Measurements from ENCODE around the gene SDK1.
"Not testable (repeated sequence)": the region's sequence is repeated elsewhere in the genome, so short reads cannot be mapped to it uniquely, and the experiment has no call there.

The SDK1 gene

DNA sequence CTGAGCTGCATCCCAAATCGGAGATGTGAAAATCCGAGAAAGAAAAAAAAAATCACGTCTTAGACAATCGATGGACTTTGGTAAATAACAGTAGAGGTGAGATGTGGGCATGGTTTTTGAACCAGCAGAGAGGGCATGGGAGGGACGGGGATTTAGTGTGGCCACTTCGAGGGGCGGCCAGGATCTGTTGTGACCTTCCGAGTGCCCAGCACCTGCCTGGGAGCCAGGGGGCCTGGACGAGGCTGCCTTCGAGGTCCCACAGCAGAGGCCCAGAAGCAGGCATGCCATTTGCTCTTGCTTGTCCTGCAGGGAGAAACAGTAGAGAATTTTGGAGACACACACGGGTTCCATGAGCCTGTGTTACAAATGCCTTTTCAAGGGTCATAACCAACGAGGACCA is 911.3 kb downstream of the SDK1 start:
- no peak for DNase-seq
- no peak for TF ChIP-seq POLR2A (IDR thresholded peaks at IDR 0.05; ENCODE audit: low read length)
- TF ChIP-seq GATA1 (IDR thresholded peaks at IDR 0.05; ENCODE audit: low read depth, low read length) = no peak

DNA sequence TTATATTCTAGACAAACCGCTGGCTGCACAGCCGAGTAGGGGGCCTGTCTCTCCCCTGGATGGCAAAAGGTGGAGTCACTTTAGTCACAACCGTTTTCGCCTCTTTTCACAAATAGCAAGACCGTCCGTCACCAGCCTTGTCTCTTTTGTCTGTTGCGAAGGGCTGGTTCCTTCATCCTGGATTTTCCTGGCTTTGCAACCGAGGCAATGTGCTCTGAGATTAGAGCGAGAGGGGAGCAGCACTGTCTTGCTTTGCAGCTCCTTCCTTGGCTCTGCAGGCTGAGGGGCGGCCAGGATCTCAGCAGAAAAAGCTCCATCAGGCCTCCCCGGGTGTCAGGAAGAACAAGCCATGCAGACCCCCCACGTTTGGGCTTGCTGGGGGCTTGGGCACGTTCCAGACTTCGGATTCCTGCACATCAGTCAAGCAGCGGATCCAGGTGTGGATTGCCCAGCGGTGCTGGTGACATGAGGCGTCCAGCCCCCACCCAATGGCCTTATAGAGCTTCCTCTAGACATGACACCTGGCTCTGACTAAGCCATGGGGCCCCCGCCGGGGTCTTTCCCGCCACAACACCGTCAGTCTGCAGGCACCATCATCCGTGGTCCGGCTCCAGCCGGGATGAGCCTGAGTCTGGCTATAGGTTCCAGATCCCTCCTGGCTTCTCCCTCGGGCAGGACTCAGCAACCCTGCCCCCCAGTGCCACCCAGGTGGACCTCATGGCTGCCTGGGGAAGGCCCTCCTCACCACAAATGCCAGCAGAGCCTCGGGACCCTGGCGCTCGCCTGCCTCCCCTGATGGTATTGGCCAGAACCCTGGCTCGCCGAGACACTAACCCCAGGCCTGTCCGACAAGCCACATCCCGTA is 913.5 kb downstream of the SDK1 start:
- TF ChIP-seq POLR2A (IDR thresholded peaks at IDR 0.05; ENCODE audit: low read length) (no peak), GATA1 (IDR thresholded peaks at IDR 0.05; ENCODE audit: low read depth, low read length) (no peak)
- DNase-seq = no peak

DNA sequence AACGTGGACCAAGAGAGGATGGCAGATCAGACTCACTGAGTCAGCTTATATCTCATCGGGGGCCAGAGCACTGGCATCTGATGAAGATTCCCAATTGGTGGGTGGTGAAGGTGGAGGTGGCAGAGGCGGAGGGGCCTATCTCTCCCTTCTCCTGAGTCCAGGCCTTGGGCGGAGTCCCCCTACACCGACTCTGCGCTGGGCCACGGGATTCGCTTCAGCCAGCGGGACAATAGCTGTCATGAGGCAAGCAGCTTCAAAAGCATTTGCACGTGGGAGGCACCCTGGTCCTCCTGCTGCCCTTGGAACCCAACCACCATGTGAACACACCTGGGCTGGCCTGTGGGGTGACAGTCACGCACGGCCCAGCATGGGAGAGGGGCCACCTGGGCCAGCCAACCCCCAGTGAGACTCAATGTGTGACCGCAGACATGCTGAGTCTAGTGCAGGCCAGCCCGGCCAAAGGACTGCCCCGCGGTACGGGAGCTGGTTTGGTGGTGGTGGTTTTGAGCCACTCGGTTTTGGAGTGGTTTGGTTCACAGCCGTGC is 914.2 kb downstream of the SDK1 start:
- DNase-seq = no peak
- no peak for TF ChIP-seq GATA1 (IDR thresholded peaks at IDR 0.05; ENCODE audit: low read depth, low read length)
- no peak for TF ChIP-seq POLR2A (IDR thresholded peaks at IDR 0.05; ENCODE audit: low read length)

DNA sequence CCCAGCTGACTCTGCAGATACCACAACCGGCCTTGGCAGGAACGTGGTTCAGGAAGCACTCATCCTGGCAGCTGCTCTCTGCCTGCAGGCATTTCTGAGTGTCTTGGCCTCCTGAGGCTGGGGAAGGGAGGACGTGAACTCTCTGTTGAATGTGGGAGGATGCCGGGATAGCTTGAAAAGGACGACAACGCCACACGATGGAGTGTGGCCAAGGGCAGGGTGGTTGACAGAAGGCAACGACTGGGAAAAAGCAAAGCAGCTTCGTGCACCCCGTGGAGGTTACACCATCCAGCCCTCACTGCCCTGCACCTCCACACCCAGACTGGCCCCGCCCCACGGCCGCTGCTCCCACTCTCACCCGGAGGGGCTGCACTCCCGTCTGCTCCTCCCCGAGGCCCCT is 915.0 kb downstream of the SDK1 start:
- TF ChIP-seq GATA1 (IDR thresholded peaks at IDR 0.05; ENCODE audit: low read depth, low read length) (no peak), POLR2A (IDR thresholded peaks at IDR 0.05; ENCODE audit: low read length) (no peak)
- DNase-seq = no peak

DNA sequence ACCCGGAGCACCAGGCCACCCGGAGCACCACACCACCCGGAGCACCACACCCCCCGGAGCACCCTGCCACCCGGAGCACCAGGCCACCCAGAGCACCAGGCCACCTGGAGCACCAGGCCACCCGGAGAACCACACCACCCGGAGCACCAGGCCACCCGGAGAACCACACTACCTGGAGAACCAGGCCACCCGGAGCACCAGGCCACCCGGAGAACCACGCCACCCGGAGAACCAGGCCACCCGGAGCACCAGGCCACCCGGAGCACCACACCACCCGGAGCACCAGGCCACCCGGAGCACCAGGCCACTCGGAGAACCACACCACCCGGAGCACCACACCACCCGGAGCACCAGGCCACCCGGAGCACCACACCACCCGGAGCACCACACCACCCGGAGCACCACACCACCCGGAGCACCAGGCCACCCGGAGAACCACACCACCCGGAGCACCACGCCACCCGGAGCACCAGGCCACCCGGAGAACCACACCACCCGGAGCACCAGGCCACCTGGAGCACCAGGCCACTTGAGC is 916.1 kb downstream of the SDK1 start:
- DNase-seq = not testable (repeated sequence)

DNA sequence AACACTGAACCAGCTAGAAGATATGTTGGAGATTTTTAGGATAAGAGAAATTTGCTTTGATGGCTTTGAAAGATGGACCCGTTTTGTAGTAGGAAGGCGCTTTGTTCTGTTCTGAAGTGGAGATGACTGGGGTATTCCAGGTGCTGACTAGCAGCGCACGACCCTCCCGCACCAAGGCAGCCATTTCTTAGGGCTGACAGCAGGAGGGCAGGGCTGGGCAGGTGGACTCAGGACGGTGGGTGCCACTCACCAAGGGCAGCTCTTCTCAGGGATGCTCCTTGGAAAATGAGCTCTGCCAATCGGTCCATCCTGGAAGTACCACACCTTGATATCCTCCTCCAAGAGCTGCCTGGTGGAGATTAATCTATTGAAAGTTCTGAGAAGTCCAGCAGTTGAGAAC is 917.4 kb downstream of the SDK1 start:
- DNase-seq = no peak
- TF ChIP-seq POLR2A (IDR thresholded peaks at IDR 0.05; ENCODE audit: low read length) (no peak), GATA1 (IDR thresholded peaks at IDR 0.05; ENCODE audit: low read depth, low read length) (no peak)

DNA sequence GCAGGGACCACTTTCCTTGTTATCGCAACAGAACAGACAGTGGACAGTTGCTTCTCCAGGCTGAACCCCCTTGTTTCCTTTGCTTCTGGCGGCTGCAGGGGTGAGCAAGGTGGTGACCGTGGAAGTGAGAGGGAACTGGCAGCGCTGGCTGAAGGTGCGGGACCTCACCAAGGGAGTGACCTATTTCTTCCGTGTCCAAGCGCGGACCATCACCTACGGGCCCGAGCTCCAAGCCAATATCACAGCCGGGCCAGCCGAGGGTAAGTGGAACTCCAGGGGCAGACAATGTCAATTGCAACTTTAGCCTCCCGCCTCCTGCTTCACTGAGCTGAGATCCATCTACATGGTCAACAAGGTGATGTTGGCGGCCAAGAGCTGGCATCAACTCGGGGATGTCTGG is 919.0 kb downstream of the SDK1 start:
- DNase-seq = no peak
- no peak for TF ChIP-seq POLR2A (IDR thresholded peaks at IDR 0.05; ENCODE audit: low read length)
- TF ChIP-seq GATA1 (IDR thresholded peaks at IDR 0.05; ENCODE audit: low read depth, low read length) = no peak

DNA sequence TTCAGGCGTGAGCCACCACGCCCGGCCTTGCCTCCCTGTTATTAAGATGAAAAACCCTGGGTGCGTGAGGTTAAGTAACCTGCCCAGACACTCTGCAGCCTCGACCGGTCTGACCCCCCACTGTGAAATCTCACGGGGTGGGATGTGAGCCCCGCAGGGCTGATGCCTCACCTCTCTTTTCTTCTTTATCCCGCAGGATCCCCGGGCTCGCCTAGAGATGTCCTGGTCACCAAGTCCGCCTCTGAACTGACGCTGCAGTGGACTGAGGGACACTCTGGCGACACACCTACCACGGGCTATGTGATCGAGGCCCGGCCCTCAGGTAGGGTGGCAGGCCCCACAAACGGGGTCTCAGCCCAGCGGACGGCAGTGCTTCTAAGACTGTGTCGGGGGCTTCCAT is 920.0 kb downstream of the SDK1 start:
- TF ChIP-seq POLR2A (IDR thresholded peaks at IDR 0.05; ENCODE audit: low read length) (no peak), GATA1 (IDR thresholded peaks at IDR 0.05; ENCODE audit: low read depth, low read length) (no peak)
- DNase-seq = no peak

DNA sequence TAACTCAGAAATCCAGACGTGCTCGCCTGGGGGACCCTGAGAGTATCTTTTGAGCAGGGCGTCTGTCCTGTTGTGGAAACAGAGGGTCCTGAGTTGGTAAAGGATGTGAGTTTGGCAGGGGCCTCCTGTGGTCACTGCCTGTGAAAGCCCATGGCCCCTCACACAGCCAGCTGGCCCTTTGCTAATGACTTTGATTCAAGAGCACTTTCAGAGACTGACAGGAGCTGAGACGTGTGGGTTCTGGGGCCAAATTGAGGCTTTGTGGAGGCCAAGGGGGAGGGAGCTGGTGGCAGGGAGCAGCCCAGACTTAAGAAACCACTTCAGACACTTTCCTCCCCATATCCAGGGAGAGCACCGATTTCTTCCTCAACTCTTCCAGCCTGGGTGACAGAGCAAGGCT is 921.6 kb downstream of the SDK1 start:
- no peak for TF ChIP-seq GATA1 (IDR thresholded peaks at IDR 0.05; ENCODE audit: low read depth, low read length)
- TF ChIP-seq POLR2A (IDR thresholded peaks at IDR 0.05; ENCODE audit: low read length) = no peak

DNA sequence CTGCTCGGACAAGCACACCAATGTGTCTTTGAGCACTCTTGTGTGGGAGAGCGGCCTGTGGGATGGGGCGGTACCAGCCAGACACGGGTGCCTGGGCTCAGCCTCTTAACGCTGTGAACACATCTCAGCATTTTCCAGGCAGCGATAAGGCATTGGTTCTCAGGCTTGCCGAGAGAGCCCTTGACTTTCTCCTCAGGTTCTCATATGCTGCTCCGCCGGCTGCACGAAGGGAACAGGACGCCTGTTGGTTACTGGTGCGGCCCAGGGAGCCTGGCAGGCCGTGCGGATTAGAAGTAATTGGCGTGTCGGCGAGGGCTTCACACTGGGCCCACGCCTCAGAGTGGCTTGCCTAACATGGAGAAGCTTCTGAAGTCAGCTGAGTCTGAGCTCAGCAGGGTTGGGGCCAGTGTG is 924.3 kb downstream of the SDK1 start:
- TF ChIP-seq GATA1 (IDR thresholded peaks at IDR 0.05; ENCODE audit: low read depth, low read length) (no peak), POLR2A (IDR thresholded peaks at IDR 0.05; ENCODE audit: low read length) (no peak)
- no peak for DNase-seq

More for the DNA sequence above, 921.6 kb downstream of the SDK1 start:
- no peak for DNase-seq

DNA sequence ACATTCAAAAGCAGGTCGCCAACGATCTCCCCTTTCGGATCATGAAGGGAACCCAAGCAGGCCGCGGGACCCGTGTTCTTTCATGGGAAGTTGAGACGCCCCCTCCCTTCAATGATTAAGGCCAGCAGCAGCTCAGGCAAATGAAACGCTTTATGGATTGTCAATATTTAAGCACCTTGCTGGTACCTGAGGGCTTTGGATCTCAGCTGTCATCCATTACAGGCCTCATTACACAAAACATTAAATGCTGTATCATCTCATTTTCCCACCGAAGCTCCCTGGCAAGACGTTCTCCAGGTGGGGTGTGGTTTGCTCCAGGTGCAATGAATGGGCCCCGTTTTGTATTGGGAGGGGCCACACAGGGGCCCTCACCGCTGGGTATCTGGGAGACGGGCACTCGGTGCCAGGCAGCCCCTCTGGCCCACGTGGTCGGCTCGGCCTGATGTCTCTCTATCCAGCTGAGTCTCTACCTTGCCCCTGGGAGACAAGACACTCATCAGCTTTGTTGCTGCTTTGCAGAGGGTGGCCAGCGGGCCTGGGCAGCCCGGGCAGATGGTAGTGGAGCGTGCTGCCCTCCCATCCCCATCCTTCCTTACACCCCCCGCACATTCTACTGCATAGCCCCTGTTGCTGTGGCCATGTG is 925.0 kb downstream of the SDK1 start:
- DNase-seq = no peak
- no peak for TF ChIP-seq GATA1 (IDR thresholded peaks at IDR 0.05; ENCODE audit: low read depth, low read length)
- TF ChIP-seq POLR2A (IDR thresholded peaks at IDR 0.05; ENCODE audit: low read length) = no peak

DNA sequence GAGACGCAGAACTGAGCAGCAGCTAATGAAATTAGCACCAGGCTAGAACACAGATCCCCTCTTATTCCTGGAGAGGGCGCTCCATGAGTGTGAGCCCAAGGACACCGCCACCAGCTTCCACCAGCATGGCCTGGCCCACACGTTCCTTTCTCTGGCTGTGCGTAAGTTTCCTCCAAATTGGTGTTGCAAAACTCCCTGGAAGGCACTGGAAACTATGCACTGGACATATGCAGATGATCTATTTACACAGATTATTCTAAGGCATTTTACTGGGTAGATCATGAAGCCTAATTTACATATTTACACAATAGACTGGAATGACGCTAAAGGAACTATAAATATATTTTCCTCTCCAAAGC is 925.5 kb downstream of the SDK1 start:
- TF ChIP-seq GATA1 (IDR thresholded peaks at IDR 0.05; ENCODE audit: low read depth, low read length) (no peak), POLR2A (IDR thresholded peaks at IDR 0.05; ENCODE audit: low read length) (no peak)

DNA sequence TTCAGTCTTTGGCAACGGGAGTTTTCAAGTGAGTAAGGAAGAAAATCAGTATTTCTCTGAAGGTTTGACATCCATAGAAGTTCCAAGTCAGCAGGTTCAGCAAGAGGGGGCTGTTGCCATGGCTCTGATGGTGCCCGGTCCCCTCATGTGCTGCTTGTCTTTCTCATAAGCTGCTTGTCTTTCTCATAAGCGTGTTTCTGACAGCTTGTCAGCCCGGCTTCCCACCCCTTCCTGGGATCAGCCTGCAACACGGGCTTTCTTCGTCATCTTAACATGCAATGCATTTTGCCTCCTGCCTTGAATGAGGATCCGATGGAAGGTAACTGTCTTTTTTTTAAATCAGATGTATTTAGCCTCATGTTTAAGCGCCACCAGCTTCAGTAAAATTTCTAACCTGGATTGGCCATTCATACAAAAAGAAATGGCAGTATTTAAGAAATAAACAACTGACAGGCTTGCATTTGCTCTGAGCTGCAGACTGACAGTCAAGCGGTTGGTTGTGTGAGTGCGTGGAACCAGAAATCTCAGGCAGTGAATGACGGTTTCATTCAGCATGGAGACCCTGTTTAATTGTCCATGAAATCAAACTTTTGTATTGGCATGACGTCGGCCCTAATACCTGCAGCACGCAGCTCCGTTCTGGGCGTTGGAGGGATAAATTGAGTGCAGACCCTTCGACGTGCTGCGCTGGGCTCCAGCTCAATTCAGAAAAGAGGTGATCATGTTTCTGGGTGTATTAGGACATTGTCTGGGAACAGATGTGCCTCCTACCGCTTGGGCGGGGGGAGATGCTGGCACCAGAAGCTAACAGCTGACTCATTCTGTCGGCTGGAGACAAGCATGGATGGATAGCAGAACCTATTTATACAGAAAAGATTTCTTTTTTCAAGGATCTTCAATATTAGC is 926.3 kb downstream of the SDK1 start:
- DNase-seq = no peak
- TF ChIP-seq GATA1 (IDR thresholded peaks at IDR 0.05; ENCODE audit: low read depth, low read length) (no peak), POLR2A (IDR thresholded peaks at IDR 0.05; ENCODE audit: low read length) (no peak)

More for the DNA sequence above, 925.5 kb downstream of the SDK1 start:
- DNase-seq = no peak

DNA sequence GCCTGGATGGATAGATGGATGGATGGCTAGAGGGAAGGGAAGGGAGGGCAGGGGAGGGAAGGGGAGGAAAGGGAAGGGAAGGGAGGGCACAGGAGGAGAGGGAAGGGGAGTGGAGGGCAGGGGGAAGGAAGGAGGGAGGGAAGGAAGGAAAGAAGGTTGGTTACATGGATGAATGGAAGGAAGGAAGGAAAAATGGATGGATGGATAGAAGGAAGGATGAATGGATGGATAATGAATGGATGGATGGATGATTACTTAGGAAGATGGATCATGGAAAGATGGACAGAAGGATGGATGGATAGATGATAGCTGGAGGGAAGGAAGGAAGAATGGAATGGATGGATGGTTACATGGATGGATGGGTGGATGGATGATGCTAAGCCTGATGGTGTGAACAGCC is 929.3 kb downstream of the SDK1 start:
- no peak for DNase-seq
- no peak for TF ChIP-seq GATA1 (IDR thresholded peaks at IDR 0.05; ENCODE audit: low read depth, low read length)
- TF ChIP-seq POLR2A (IDR thresholded peaks at IDR 0.05; ENCODE audit: low read length) = no peak
